Dermis microvascular lymphatic vessel endothelial cell (primary cell): ENCODE measurements around the gene REXO1. TPM values are rescaled to one million over a fixed set of nuclear protein-coding genes. Genes with fewer than 3 reads are reported as not detected.

Source experiments
- DNase-seq, 2 donors: peaks; one replicate each; pipeline versions ENCODE4 v3.0.0 to v3.0.0-alpha.2; 2010; ENCODE audit warnings: low read depth in 2 of 2
- total RNA-seq: library from RNA; depleted of rRNA; stranded (reverse); fragments of >200 nt; gene quantifications from 2 replicates; pipeline ENCODE4 v1.2.1, GENCODE V29; 2014

The REXO1 gene
- total RNA-seq, 1 donor from 2014 or later = 3.7 TPM

- DNase-seq = no peak
Measured at GRCh38 chr19:1790054-1790792, 58.1 kb downstream of the REXO1 start.

GRCh38 chr19:1789261-1790041, 58.8 kb downstream of the REXO1 start:
- DNase-seq = no peak

- DNase-seq = no peak
Measured at GRCh38 chr19:1787116-1787515, 61.2 kb downstream of the REXO1 start.

- DNase-seq = no peak
Measured at GRCh38 chr19:1786668-1787067, 61.6 kb downstream of the REXO1 start.

GRCh38 chr19:1785310-1785709, 63.0 kb downstream of the REXO1 start:
- no peak for DNase-seq

GRCh38 chr19:1783874-1784273, 64.4 kb downstream of the REXO1 start:
- no peak for DNase-seq

- DNase-seq = no peak
Measured at GRCh38 chr19:1783354-1783753, 64.9 kb downstream of the REXO1 start.

GRCh38 chr19:1782521-1782920, 65.8 kb downstream of the REXO1 start:
- DNase-seq = no peak

GRCh38 chr19:1780272-1780958, 67.9 kb downstream of the REXO1 start:
- DNase-seq = no peak

- no peak for DNase-seq
Measured at GRCh38 chr19:1779574-1779973, 68.7 kb downstream of the REXO1 start.

GRCh38 chr19:1777149-1777548, 71.1 kb downstream of the REXO1 start:
- no peak for DNase-seq

- no peak for DNase-seq
Measured at GRCh38 chr19:1776606-1777147, 71.6 kb downstream of the REXO1 start.

GRCh38 chr19:1775951-1776605, 72.2 kb downstream of the REXO1 start:
- no peak for DNase-seq

GRCh38 chr19:1774989-1775772, 73.1 kb downstream of the REXO1 start:
- no peak for DNase-seq

- DNase-seq = no peak
Measured at GRCh38 chr19:1773184-1773583, 75.1 kb downstream of the REXO1 start.

GRCh38 chr19:1770866-1771576, 77.3 kb downstream of the REXO1 start:
- DNase-seq = no peak

- no peak for DNase-seq
Measured at GRCh38 chr19:1769645-1769985, 78.7 kb downstream of the REXO1 start.

GRCh38 chr19:1768918-1769644, 79.2 kb downstream of the REXO1 start:
- DNase-seq = no peak

- DNase-seq = peak in 1 of 2 donors; percentile 29
Measured at GRCh38 chr19:1768248-1768647, 80.0 kb downstream of the REXO1 start.
